Mononuclear cell (primary cell): ENCODE results near the gene TARS2. TPM values are rescaled to one million over a fixed set of nuclear protein-coding genes. Genes with fewer than 3 reads are reported as not detected.

Source experiments
- H3K27me3 ChIP-seq: 2 replicates; pipeline ENCODE4 v1.6.0; 2011; ENCODE audit warnings: low read length, control low read depth; ENCODE audit not compliant: insufficient read depth
- H3K4me1 ChIP-seq: 2 replicates; pipeline ENCODE4 v1.5.1; 2011; ENCODE audit warnings: mild to moderate bottlenecking, low read length, control low read depth; ENCODE audit not compliant: insufficient read depth
- H3K4me3 ChIP-seq: 2 replicates; pipeline ENCODE4 v1.5.1; 2011; ENCODE audit warnings: mild to moderate bottlenecking, low read length, moderate library complexity
- H3K9me3 ChIP-seq: 2 replicates; pipeline ENCODE4 v1.5.1; 2011; ENCODE audit warnings: low read depth, mild to moderate bottlenecking, control low read depth, low read length
- total RNA-seq: library from RNA; depleted of rRNA; stranded (reverse); fragments of >200 nt; gene quantifications from one replicate; pipeline ENCODE4 v1.2.3, GENCODE V29; 2012

Gene TARS2
- total RNA-seq, 1 donor, result 10.2 TPM

DNA sequence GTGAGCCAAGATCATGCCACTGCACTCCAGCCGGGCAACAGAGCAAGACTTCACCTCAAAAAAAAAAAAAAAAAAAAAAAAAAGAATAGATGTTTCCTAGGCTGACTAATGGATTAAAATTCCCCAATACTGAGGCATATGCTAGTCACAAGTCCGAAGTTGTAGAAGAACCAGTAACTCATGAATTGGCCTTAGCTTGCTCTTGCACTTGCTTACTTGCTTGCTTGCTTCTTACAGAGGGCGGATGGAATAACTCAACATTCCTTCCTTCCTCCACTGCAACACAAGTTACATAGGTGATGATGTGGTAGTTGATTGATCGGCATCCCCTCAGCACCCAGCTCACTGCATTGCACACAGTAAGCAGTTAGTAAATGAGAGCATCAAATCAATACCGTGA lies 2.8 kb upstream of the TARS2 start:
- H3K9me3 ChIP-seq, result no peaks in the 10 kb centered on the region
- H3K4me3 ChIP-seq, result no peak overlapping the region
- H3K4me1 ChIP-seq, result peaks cover 9% of the 10 kb centered on the region
- H3K27me3 ChIP-seq, result no peaks in the 10 kb centered on the region

DNA sequence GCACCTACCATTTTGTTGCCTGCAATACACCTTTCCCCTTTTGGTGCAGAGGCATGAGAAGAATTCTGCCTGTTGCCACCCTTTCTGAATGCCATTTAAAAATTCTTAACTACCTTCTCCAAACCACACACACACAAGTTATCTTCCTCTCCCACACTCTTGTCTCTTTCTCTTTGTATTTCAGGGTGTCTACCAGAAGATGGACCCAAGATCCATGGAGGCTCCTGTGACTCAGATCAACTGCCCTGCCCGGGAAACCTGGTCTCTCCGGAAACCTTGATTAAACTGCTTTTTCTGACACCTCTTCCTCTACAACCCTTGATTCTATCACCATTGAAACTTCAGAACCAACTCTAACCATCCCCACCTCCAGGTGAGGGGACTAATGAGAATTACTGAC lies 2.4 kb upstream of the TARS2 start:
- H3K4me3 ChIP-seq, result no peak overlapping the region
- H3K4me1 ChIP-seq, result peaks cover 9% of the 10 kb centered on the region
- H3K9me3 ChIP-seq, result no peaks in the 10 kb centered on the region
- no peaks in the 10 kb centered on the region for H3K27me3 ChIP-seq

DNA sequence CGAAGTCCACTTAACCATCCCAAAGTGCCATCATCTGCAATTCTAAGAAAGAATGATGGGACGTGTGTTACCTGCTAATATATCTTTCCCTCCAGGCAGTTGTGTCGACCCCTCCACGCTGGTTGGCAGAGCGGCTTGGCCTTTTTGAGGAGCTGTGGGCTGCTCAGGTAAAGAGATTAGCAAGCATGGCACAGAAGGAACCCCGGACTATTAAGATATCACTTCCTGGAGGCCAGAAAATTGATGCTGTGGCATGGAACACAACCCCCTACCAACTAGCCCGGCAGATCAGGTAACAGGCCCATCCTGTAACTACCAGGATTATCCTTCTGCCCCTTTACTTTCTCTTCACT lies 520 bp downstream of the TARS2 start:
- H3K4me1 ChIP-seq, result peaks cover 9% of the 10 kb centered on the region

DNA sequence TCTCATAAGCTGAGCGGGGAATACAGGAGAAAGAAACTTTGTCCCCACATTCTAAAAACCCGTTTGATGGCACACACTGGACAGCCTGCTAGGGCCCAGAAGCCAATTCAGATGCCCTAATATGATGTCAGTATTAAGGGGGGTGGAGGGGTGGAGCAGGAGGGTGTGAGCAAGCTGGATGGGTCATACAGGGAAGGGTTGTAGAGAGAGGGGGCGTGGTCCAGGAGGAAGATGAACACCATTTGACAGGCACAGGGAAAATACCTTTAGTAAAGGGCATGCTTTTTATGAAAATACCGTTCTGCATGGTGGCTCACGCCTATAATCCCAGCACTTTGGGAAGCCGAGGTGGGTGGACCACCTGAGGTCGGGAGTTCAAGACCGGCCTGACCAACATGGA lies 6.0 kb downstream of the TARS2 start:
- Histone ChIP-seq H3K4me1 (peaks cover 1% of the 10 kb centered on the region), H3K4me3 (no peak overlapping the region), H3K9me3 (no peaks in the 10 kb centered on the region), H3K27me3 (no peaks in the 10 kb centered on the region)

More for the DNA sequence above, 520 bp downstream of the TARS2 start:
- no peaks in the 10 kb centered on the region for H3K27me3 ChIP-seq
- peak overlapping the region; percentile 86 for H3K4me3 ChIP-seq
- H3K9me3 ChIP-seq, result no peaks in the 10 kb centered on the region

DNA sequence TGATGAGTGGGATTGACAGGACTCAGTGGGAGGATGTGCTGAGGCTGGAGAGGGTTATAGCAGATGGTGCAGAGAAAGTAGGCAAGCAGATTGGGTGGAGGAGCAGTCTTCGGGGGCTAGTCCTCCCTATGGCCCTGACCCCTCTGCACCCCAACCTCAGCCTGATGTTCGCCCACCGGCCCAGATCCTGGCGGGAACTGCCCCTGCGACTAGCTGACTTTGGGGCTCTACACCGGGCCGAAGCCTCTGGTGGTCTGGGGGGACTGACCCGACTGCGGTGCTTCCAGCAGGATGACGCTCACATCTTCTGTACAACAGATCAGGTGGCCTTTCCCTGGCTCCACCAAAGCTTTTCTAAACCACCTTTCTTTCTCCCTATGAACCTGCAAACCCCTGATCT lies 11.1 kb downstream of the TARS2 start:
- H3K4me1 ChIP-seq, result no peaks in the 10 kb centered on the region
- H3K9me3 ChIP-seq, result no peaks in the 10 kb centered on the region
- H3K4me3 ChIP-seq, result no peak overlapping the region
- no peaks in the 10 kb centered on the region for H3K27me3 ChIP-seq

DNA sequence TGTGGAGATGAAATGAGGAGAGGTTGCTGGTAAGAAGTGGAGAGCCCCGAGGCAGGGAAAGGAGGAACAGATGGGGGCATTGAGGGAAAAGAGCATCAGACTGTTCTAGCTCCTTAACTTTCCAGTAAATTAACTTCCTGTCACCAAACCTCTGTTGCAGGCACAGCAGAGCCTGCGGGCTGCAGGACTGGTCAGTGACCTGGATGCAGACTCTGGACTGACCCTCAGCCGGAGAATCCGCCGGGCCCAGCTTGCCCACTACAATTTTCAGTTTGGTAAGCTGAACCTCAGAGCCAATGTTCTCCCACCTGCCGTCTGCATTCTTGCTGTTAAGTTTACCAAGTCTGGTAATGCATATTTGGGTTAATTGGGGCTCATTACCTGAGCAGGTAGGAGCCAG lies 18.2 kb downstream of the TARS2 start:
- Histone ChIP-seq H3K27me3 (no peaks in the 10 kb centered on the region), H3K9me3 (no peaks in the 10 kb centered on the region), H3K4me1 (peaks cover 7% of the 10 kb centered on the region), H3K4me3 (no peak overlapping the region)

DNA sequence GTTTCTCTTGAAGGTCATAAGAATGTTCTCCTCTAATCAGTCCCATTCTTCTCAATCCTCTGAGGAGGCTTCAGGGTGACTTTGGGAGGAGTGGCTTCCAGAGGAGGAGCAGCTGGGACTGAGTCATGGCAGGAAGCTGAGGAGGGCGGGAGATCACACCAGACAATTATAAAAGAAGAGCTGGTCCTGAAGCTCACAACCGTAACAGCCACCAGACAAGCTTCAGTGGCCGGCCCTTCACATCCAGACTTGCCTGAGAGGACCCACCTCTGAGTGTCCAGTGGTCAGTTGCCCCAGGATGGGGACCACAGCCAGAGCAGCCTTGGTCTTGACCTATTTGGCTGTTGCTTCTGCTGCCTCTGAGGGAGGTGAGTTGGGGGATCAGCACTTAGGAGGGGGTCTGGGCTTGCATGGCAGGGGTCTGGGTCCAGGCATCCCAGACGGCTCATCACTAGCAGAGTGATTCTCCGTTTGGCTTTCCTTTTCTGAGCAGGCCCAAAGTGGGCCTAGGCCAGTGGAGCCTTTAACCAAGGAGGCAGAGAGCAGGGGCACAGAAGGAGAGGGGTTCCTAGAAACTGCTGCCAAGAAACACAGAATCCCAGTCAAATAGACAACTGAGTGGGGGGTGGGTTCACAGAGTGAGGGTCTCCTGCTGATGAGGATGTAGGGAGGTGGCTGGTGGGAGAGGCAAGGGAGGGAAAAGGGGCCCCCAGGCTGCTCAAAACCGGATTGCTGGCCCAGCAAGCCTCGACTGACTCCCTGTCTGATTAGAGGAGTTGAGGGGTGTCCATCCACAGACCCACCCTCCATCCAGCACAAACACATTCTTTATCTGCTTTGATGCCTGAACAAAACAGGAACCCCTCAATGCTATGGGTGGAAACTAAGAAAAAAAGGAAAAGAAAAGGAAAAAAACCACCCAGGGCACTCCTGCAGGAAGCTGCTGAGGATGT lies 21.0 kb downstream of the TARS2 start, which contains the start of gene ECM1:
Gene ECM1, plus strand, starts transcription at position 198 of the 953 bp plus-strand sequence. Its CDS starts 101 bp downstream, at position 299.
- Histone ChIP-seq H3K27me3 (no peaks in the 10 kb centered on the region), H3K4me3 (no peak within 1 kb of the TSS), H3K4me1 (peaks cover 7% of the 10 kb centered on the region), H3K9me3 (no peaks in the 10 kb centered on the region)

DNA sequence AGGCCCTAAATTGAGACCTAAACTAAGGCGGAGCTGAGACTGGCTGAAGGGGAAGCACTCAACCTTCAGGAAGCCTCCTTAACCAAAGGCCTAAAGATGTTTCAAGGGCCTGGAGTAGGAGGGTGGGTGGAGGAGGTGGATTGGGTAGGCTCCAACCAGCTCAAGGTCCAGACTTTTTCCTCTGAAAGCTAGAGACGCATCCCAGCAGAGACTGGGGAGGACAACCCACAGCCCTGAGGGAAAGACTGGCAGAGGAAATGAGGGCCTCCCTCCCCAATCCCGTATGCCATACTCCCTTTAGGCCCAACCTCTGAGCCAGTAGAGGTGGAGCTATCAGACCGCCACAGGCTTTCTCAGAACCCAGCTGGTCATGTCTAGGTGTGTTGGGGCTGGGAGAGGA lies 21.8 kb downstream of the TARS2 start:
- no peaks in the 10 kb centered on the region for H3K9me3 ChIP-seq
- peaks cover 7% of the 10 kb centered on the region for H3K4me1 ChIP-seq
- H3K27me3 ChIP-seq, result no peaks in the 10 kb centered on the region
- H3K4me3 ChIP-seq, result no peak overlapping the region

DNA sequence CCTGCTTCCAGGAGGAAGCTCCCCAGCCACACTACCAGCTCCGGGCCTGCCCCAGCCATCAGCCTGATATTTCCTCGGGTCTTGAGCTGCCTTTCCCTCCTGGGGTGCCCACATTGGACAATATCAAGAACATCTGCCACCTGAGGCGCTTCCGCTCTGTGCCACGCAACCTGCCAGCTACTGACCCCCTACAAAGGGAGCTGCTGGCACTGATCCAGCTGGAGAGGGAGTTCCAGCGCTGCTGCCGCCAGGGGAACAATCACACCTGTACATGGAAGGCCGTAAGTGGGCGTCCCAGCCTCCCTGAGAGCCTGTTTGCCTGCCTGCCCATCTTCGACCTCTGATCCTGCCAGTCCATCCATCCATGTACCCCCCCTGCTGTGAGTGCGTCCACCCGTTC lies 24.3 kb downstream of the TARS2 start:
- Histone ChIP-seq H3K27me3 (no peaks in the 10 kb centered on the region), H3K9me3 (no peaks in the 10 kb centered on the region), H3K4me1 (peaks cover 20% of the 10 kb centered on the region), H3K4me3 (no peak overlapping the region)

DNA sequence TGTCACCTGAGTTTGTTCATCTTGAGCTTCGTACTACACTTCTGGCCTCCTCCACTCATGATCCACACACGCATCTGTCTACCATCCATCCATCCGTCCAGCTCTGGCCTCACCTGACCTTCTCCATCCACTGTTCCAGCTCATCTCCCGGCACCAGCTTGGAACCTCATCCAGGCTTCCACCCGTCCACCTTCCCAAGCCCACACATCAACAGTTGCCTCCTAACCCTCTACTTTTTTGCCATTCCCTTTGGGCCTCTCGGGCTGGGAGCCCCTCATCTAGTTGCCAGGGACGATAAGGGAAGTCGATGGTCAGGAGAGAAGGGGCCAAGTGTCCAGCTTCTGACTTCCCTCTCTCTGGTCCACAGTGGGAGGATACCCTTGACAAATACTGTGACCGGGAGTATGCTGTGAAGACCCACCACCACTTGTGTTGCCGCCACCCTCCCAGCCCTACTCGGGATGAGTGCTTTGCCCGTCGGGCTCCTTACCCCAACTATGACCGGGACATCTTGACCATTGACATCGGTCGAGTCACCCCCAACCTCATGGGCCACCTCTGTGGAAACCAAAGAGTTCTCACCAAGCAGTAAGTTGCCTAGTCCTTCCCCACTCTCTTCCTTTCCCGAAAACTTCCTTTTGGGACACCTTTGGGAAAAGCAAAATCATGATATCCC lies 24.9 kb downstream of the TARS2 start:
- Histone ChIP-seq H3K9me3 (no peaks in the 10 kb centered on the region), H3K4me1 (peaks cover 26% of the 10 kb centered on the region), H3K4me3 (no peak overlapping the region), H3K27me3 (no peaks in the 10 kb centered on the region)

DNA sequence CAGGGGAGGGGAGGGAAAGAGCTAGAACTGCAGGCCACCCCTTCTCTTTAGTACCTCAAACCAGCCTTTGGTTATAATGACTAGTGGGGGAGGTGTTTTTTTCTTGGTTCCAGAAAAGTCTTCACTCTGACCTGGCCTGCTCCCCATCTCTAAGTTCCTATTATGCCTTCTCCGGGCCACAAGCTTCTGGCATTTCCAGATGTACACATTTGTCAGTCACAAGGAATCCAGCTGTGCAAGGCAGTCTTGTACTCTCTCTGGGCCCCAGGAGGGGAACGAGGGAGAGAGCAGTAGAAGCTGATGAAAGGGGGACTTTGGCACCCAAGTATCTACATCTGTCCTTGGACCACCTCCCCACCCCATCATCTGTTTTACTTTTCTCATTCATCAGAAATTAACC lies 25.6 kb downstream of the TARS2 start:
- Histone ChIP-seq H3K9me3 (no peaks in the 10 kb centered on the region), H3K27me3 (no peaks in the 10 kb centered on the region), H3K4me3 (no peak overlapping the region), H3K4me1 (peaks cover 27% of the 10 kb centered on the region)

DNA sequence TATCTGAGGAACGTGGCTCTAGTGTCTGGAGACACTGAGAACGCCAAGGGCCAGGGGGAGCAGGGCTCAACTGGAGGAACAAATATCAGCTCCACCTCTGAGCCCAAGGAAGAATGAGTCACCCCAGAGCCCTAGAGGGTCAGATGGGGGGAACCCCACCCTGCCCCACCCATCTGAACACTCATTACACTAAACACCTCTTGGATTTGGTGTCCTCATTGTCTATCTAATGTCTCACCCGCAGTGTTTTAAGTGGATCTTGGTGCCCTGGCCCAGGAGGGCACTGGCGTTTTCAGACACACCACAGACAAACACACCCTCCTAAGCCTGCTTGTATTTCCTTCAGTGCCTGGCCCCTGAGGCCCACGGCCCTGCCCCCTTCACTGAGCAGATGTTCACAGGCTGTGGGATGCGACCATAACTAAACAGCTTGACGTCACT lies 26.2 kb downstream of the TARS2 start:
- Histone ChIP-seq H3K27me3 (no peaks in the 10 kb centered on the region), H3K9me3 (no peaks in the 10 kb centered on the region), H3K4me3 (no peak overlapping the region), H3K4me1 (peaks cover 22% of the 10 kb centered on the region)

DNA sequence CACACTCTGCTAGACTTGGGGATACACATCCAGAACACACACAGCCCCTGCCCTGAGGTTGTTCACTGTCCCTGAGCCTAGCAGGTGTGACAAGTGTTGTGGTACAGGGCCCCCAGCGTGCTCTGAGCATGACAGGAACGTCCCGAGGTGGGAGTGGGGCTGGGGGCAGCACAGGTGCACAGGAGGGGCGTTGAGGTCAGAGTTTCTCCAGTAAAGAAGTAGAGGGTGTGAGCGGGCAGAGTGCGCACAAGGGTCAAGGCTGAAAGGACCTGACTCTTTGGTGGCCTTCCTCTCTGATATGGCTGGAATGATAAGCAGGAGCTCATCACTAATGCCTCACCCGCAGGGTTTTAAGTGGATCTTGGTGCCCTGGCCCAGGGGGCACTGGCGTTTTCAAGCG lies 27.0 kb downstream of the TARS2 start:
- H3K9me3 ChIP-seq, result no peaks in the 10 kb centered on the region
- no peak overlapping the region for H3K4me3 ChIP-seq
- H3K4me1 ChIP-seq, result peaks cover 20% of the 10 kb centered on the region
- H3K27me3 ChIP-seq, result no peaks in the 10 kb centered on the region

DNA sequence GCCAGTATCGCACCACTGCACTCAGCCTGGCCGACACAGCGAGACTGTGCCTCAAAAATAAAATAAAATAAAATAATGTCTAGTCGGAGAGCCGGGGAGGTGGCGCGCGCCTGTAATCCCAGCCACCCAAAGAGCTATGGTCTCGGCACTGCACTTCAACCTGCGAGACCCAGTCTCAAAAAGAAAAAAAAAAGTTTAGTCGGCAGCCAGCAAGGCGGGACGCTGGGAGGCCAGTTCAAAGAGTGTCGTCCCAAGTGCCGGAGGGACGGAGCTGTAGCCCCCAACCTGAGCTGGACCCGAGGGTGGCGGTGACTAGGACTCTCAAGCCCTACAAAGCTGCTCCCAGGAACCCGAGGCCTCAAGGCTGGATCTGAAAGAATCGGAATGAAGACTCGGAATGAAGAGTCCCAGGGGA lies 27.7 kb downstream of the TARS2 start:
- Histone ChIP-seq H3K4me3 (peak overlapping the region; percentile 52), H3K9me3 (no peaks in the 10 kb centered on the region), H3K27me3 (no peaks in the 10 kb centered on the region), H3K4me1 (peaks cover 20% of the 10 kb centered on the region)

DNA sequence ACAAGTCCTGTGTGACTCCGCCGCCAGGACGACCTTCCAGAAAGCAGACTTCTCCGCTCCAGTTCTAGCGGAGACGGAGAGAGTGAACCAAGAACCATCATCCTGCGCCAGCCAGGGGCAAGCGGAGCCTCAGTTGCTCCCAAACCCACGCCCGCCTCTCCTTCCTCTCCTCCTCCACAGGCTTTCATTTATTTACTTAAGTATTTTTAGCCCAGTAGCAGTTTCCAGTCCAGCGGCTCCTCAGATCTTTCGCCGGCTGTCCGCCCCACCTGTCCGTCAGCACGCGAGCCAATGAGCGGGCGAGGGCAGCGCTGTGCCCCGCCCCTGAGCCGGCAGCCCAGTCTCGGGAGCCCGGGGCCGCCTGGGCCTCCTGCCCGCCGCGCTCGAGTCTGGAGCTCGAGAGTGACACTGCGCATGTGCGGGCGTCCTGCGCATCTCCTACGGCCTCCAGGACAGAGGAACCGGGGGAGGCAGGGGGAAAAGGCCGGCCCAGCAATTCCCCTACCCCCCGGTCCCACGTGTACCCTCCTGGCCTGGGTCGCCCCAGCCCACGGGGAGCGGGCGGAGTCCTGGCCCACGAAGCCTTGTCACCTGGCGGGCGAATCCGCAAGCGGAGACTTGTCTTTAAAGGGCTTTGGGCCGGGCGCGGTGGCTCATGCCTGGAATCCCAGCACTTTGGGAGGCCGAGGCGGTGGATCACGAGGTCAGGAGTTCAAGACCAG lies 28.3 kb downstream of the TARS2 start, which contains the start of gene FALEC:
Gene FALEC, plus strand, starts transcription at position 425 of the 722 bp plus-strand sequence.
- Histone ChIP-seq H3K9me3 (no peaks in the 10 kb centered on the region), H3K4me3 (peak within 1 kb of the TSS; percentile 52), H3K4me1 (peaks cover 20% of the 10 kb centered on the region), H3K27me3 (no peaks in the 10 kb centered on the region)
